ENCODE measurements around the gene SLC9A9.

SLC9A9 gene

GRCh38 chr3:143827425-143827824 is 20.8 kb downstream of the SLC9A9 start:
- Histone ChIP-seq H3K27ac (ENCODE audit: low read depth, low read length) (no peak overlapping the region), H3K4ac (ENCODE audit: low read depth, low read length) (no peak overlapping the region), H3K79me1 (ENCODE audit: low read length) (no peaks in the 10 kb centered on the region), H3K23ac (ENCODE audit: low read length) (no peak overlapping the region), H2BK120ac (ENCODE audit: insufficient read depth, low read length, poor library complexity) (no peak overlapping the region), H3K9me3 (ENCODE audit: insufficient read depth, low read depth, low read length) (no peaks in the 10 kb centered on the region), H4K8ac (ENCODE audit: low read depth, low read length) (no peak overlapping the region), H4K12ac (ENCODE audit: low read depth, low read length) (no peak overlapping the region), H3K4me1 (ENCODE audit: control insufficient read depth in 1 of 2, insufficient read depth in 2 of 2, low read length in 2 of 2) (peaks cover 0 to under 1% of the 10 kb centered on the region in 2 experiments), H2BK5ac (ENCODE audit: low read depth, low read length, poor library complexity) (no peak overlapping the region), H3K4me3 (ENCODE audit: low read depth, low read length) (no peak overlapping the region), H3K18ac (ENCODE audit: low read length) (no peak overlapping the region), H2AFZ (ENCODE audit: insufficient read depth, low read length, poor library complexity) (no peak overlapping the region), H2AK5ac (ENCODE audit: low read length) (no peak overlapping the region), H3K36me3 (ENCODE audit: control insufficient read depth in 1 of 2, insufficient read depth in 2 of 2, low read length in 2 of 2) (no peaks in the 10 kb centered on the region), H4K91ac (ENCODE audit: low read depth, low read length) (no peak overlapping the region), H3K79me2 (ENCODE audit: control insufficient read depth, insufficient read depth, low read length, poor library complexity) (no peaks in the 10 kb centered on the region), H3K9ac (ENCODE audit: low read length) (no peak overlapping the region), H3K14ac (ENCODE audit: low read length) (no peak overlapping the region), H3K4me2 (ENCODE audit: low read length) (no peak overlapping the region), H2BK12ac (ENCODE audit: low read length) (no peak overlapping the region), H3K27me3 (ENCODE audit: insufficient read depth, low read length) (no peaks in the 10 kb centered on the region)
- DNase-seq: no peak
- no CpG with 5 or more reads among the region's 2 CpGs for WGBS (ENCODE audit: extremely low coverage, insufficient coverage, insufficient read length)

GRCh38 chr3:143826296-143826695 is 22.0 kb downstream of the SLC9A9 start:
- H2BK5ac ChIP-seq (ENCODE audit: low read depth, low read length, poor library complexity): no peak overlapping the region
- H4K91ac ChIP-seq (ENCODE audit: low read depth, low read length): no peak overlapping the region
- H2BK12ac ChIP-seq (ENCODE audit: low read length): no peak overlapping the region
- peak overlapping the region; percentile 22 for H3K23ac ChIP-seq (ENCODE audit: low read length)
- DNase-seq: no peak
- H3K27ac ChIP-seq (ENCODE audit: low read depth, low read length): no peak overlapping the region
- no peak overlapping the region for H4K8ac ChIP-seq (ENCODE audit: low read depth, low read length)
- no CpG with 5 or more reads among the region's 1 CpG for WGBS (ENCODE audit: extremely low coverage, insufficient coverage, insufficient read length)
- no peaks in the 10 kb centered on the region for H3K27me3 ChIP-seq (ENCODE audit: insufficient read depth, low read length)
- no peak overlapping the region for H3K4me3 ChIP-seq (ENCODE audit: low read depth, low read length)
- no peak overlapping the region for H3K14ac ChIP-seq (ENCODE audit: low read length)
- peaks cover 0 to 5% of the 10 kb centered on the region in 2 experiments for H3K4me1 ChIP-seq (ENCODE audit: control insufficient read depth in 1 of 2, insufficient read depth in 2 of 2, low read length in 2 of 2)
- no peak overlapping the region for H2AK5ac ChIP-seq (ENCODE audit: low read length)
- H3K4ac ChIP-seq (ENCODE audit: low read depth, low read length): no peak overlapping the region
- no peak overlapping the region for H2BK120ac ChIP-seq (ENCODE audit: insufficient read depth, low read length, poor library complexity)
- no peaks in the 10 kb centered on the region for H3K9me3 ChIP-seq (ENCODE audit: insufficient read depth, low read depth, low read length)
- H3K79me1 ChIP-seq (ENCODE audit: low read length): no peaks in the 10 kb centered on the region
- H3K79me2 ChIP-seq (ENCODE audit: control insufficient read depth, insufficient read depth, low read length, poor library complexity): no peaks in the 10 kb centered on the region
- H3K36me3 ChIP-seq (ENCODE audit: control insufficient read depth in 1 of 2, insufficient read depth in 2 of 2, low read length in 2 of 2): no peaks in the 10 kb centered on the region
- no peak overlapping the region for H4K12ac ChIP-seq (ENCODE audit: low read depth, low read length)
- H3K4me2 ChIP-seq (ENCODE audit: low read length): no peak overlapping the region
- no peak overlapping the region for H3K9ac ChIP-seq (ENCODE audit: low read length)
- H3K18ac ChIP-seq (ENCODE audit: low read length): no peak overlapping the region
- H2AFZ ChIP-seq (ENCODE audit: insufficient read depth, low read length, poor library complexity): no peak overlapping the region

GRCh38 chr3:143825513-143825912 is 22.8 kb downstream of the SLC9A9 start:
- H3K4me3 ChIP-seq (ENCODE audit: low read depth, low read length): no peak overlapping the region
- no peak overlapping the region for H3K27ac ChIP-seq (ENCODE audit: low read depth, low read length)
- no peak overlapping the region for H3K4ac ChIP-seq (ENCODE audit: low read depth, low read length)
- H3K18ac ChIP-seq (ENCODE audit: low read length): no peak overlapping the region
- H2BK5ac ChIP-seq (ENCODE audit: low read depth, low read length, poor library complexity): no peak overlapping the region
- no peak overlapping the region for H2BK120ac ChIP-seq (ENCODE audit: insufficient read depth, low read length, poor library complexity)
- peak in 1 of 2 donors; percentile 14 for DNase-seq
- H4K8ac ChIP-seq (ENCODE audit: low read depth, low read length): no peak overlapping the region
- H3K4me1 ChIP-seq (ENCODE audit: control insufficient read depth in 1 of 2, insufficient read depth in 2 of 2, low read length in 2 of 2): peaks cover 0 to 5% of the 10 kb centered on the region in 2 experiments
- no peaks in the 10 kb centered on the region for H3K9me3 ChIP-seq (ENCODE audit: insufficient read depth, low read depth, low read length)
- no peak overlapping the region for H4K12ac ChIP-seq (ENCODE audit: low read depth, low read length)
- H2AK5ac ChIP-seq (ENCODE audit: low read length): no peak overlapping the region
- H3K36me3 ChIP-seq (ENCODE audit: control insufficient read depth in 1 of 2, insufficient read depth in 2 of 2, low read length in 2 of 2): no peaks in the 10 kb centered on the region
- no peak overlapping the region for H3K14ac ChIP-seq (ENCODE audit: low read length)
- no peak overlapping the region for H3K4me2 ChIP-seq (ENCODE audit: low read length)
- no peak overlapping the region for H3K23ac ChIP-seq (ENCODE audit: low read length)
- no peak overlapping the region for H3K9ac ChIP-seq (ENCODE audit: low read length)
- no peak overlapping the region for H4K91ac ChIP-seq (ENCODE audit: low read depth, low read length)
- H3K79me2 ChIP-seq (ENCODE audit: control insufficient read depth, insufficient read depth, low read length, poor library complexity): no peaks in the 10 kb centered on the region
- WGBS (ENCODE audit: extremely low coverage, insufficient coverage, insufficient read length): no CpG with 5 or more reads among the region's 3 CpGs
- no peak overlapping the region for H2BK12ac ChIP-seq (ENCODE audit: low read length)
- H3K79me1 ChIP-seq (ENCODE audit: low read length): no peaks in the 10 kb centered on the region
- no peaks in the 10 kb centered on the region for H3K27me3 ChIP-seq (ENCODE audit: insufficient read depth, low read length)
- no peak overlapping the region for H2AFZ ChIP-seq (ENCODE audit: insufficient read depth, low read length, poor library complexity)

- Histone ChIP-seq H3K27me3 (ENCODE audit: insufficient read depth, low read length) (no peaks in the 10 kb centered on the region), H3K4me3 (ENCODE audit: low read depth, low read length) (no peak overlapping the region), H4K91ac (ENCODE audit: low read depth, low read length) (no peak overlapping the region), H4K12ac (ENCODE audit: low read depth, low read length) (no peak overlapping the region), H3K9me3 (ENCODE audit: insufficient read depth, low read depth, low read length) (no peaks in the 10 kb centered on the region), H3K79me2 (ENCODE audit: control insufficient read depth, insufficient read depth, low read length, poor library complexity) (no peaks in the 10 kb centered on the region), H2BK12ac (ENCODE audit: low read length) (no peak overlapping the region), H2AFZ (ENCODE audit: insufficient read depth, low read length, poor library complexity) (no peak overlapping the region), H3K79me1 (ENCODE audit: low read length) (no peaks in the 10 kb centered on the region), H4K8ac (ENCODE audit: low read depth, low read length) (no peak overlapping the region), H3K4me1 (ENCODE audit: control insufficient read depth in 1 of 2, insufficient read depth in 2 of 2, low read length in 2 of 2) (peaks cover 0 to 5% of the 10 kb centered on the region in 2 experiments), H3K14ac (ENCODE audit: low read length) (no peak overlapping the region), H2BK5ac (ENCODE audit: low read depth, low read length, poor library complexity) (no peak overlapping the region), H2BK120ac (ENCODE audit: insufficient read depth, low read length, poor library complexity) (no peak overlapping the region), H3K4ac (ENCODE audit: low read depth, low read length) (no peak overlapping the region), H2AK5ac (ENCODE audit: low read length) (no peak overlapping the region), H3K4me2 (ENCODE audit: low read length) (no peak overlapping the region), H3K18ac (ENCODE audit: low read length) (no peak overlapping the region), H3K36me3 (ENCODE audit: control insufficient read depth in 1 of 2, insufficient read depth in 2 of 2, low read length in 2 of 2) (no peaks in the 10 kb centered on the region), H3K9ac (ENCODE audit: low read length) (no peak overlapping the region), H3K27ac (ENCODE audit: low read depth, low read length) (no peak overlapping the region), H3K23ac (ENCODE audit: low read length) (no peak overlapping the region)
- no peak for DNase-seq
- no CpG with 5 or more reads among the region's 3 CpGs for WGBS (ENCODE audit: extremely low coverage, insufficient coverage, insufficient read length)
Measured at GRCh38 chr3:143824735-143825385, 23.4 kb downstream of the SLC9A9 start.
